Thymus (tissue), 11 donors: ENCODE measurements around the gene PTPA. TPM values are rescaled to one million over a fixed set of nuclear protein-coding genes. Genes with fewer than 3 reads are reported as not detected.
A peak's percentile ranks its signal among the peaks of the same experiment; 100 is the strongest.
"Not testable (repeated sequence)": the region's sequence is repeated elsewhere in the genome, so short reads cannot be mapped to it uniquely, and the experiment has no call there.

Source experiments
- DNase-seq, 9 donors: peaks; one replicate each; pipeline ENCODE4 v3.0.0-alpha.2; 2013; ENCODE audit warnings: low spot score in 9 of 9, low read depth in 6 of 9, missing footprints in 1 of 9
- H3K27ac ChIP-seq, 2 donors: one replicate each; pipeline ENCODE4 v1.5.1; 2013; ENCODE audit warnings: control low read depth in 1 of 2, low read depth in 1 of 2, low read length in 1 of 2, mild to moderate bottlenecking in 1 of 2, moderate library complexity in 1 of 2
- H3K27me3 ChIP-seq, 2 donors: one replicate each; pipeline ENCODE4 v1.5.1; 2013; ENCODE audit warnings: low read length in 1 of 2; ENCODE audit not compliant: control insufficient read depth in 2 of 2, insufficient read depth in 1 of 2
- H3K36me3 ChIP-seq, 2 donors: one replicate each; pipeline ENCODE4 v1.5.1; 2013; ENCODE audit warnings: low read length in 1 of 2, mild to moderate bottlenecking in 1 of 2, moderate library complexity in 1 of 2; ENCODE audit not compliant: control insufficient read depth in 2 of 2, insufficient read depth in 2 of 2
- H3K4me1 ChIP-seq, 2 donors: one replicate each; pipeline ENCODE4 v1.5.1; 2013; ENCODE audit warnings: low read length in 2 of 2; ENCODE audit not compliant: control insufficient read depth in 2 of 2, insufficient read depth in 2 of 2
- H3K4me3 ChIP-seq, 2 donors: one replicate each; pipeline ENCODE4 v1.5.1; 2013; ENCODE audit warnings: low read length in 2 of 2, control low read depth in 1 of 2, mild to moderate bottlenecking in 1 of 2
- H3K9me3 ChIP-seq, 2 donors: one replicate each; pipeline ENCODE4 v1.5.1; 2013; ENCODE audit warnings: low read length in 1 of 2, mild to moderate bottlenecking in 1 of 2; ENCODE audit not compliant: control insufficient read depth in 2 of 2, insufficient read depth in 1 of 2
- WGBS: extraction: QIAGEN DNeasy Blood & Tissue Kit; methylation state at CpG from one replicate; pipeline ENCODE4 v1.1.7; 2013; 5-methylcytosine and 5-hydroxymethylcytosine counted together
- polyA plus RNA-seq: library from polyadenylated mRNA; stranded (reverse); fragments of 200-250 nt; gene quantifications from one replicate; pipeline ENCODE4 v1.2.3, GENCODE V29; 2013
- total RNA-seq: library from RNA; stranded (reverse); fragments of 120-200 nt; gene quantifications from one replicate; pipeline ENCODE4 v1.2.4, GENCODE V29; 2013
- donor health status: healthy.

PTPA gene
- total and polyA plus RNA-seq, 2 donors = 68.3 to 70.1 TPM

- H3K36me3 ChIP-seq = peaks cover 51 to 65% of the 10 kb centered on the region in 2 donors
- 95% methylated on average over 3 of the region's 3 CpGs for WGBS
- H3K4me3 ChIP-seq = no peak overlapping the region
- no peak for DNase-seq
- no peaks in the 10 kb centered on the region for H3K9me3 ChIP-seq
- no peak overlapping the region for H3K27ac ChIP-seq
- no peaks in the 10 kb centered on the region for H3K4me1 ChIP-seq
- no peaks in the 10 kb centered on the region for H3K27me3 ChIP-seq
These were observed 13.4 kb downstream of the PTPA start for GRCh38 chr9:129124506-129125069.

GRCh38 chr9:129125478-129125877 is 14.3 kb downstream of the PTPA start:
- Histone ChIP-seq H3K9me3 (no peaks in the 10 kb centered on the region), H3K4me1 (no peaks in the 10 kb centered on the region), H3K27me3 (no peaks in the 10 kb centered on the region), H3K27ac (no peak overlapping the region), H3K36me3 (peaks cover 49 to 71% of the 10 kb centered on the region in 2 donors), H3K4me3 (no peak overlapping the region)
- 97% methylated on average over 8 of the region's 8 CpGs for WGBS
- DNase-seq = no peak

GRCh38 chr9:129126749-129127618 is 15.8 kb downstream of the PTPA start:
- H3K4me1 ChIP-seq = peaks cover 0 to 9% of the 10 kb centered on the region in 2 donors
- no peaks in the 10 kb centered on the region for H3K9me3 ChIP-seq
- H3K36me3 ChIP-seq = peaks cover 36 to 64% of the 10 kb centered on the region in 2 donors
- H3K27me3 ChIP-seq = no peaks in the 10 kb centered on the region
- DNase-seq = no peak
- no peak overlapping the region for H3K27ac ChIP-seq
- H3K4me3 ChIP-seq = no peak overlapping the region
- 91% methylated on average over 10 of the region's 10 CpGs for WGBS

GRCh38 chr9:129128689-129129088 is 17.5 kb downstream of the PTPA start:
- Histone ChIP-seq H3K9me3 (no peaks in the 10 kb centered on the region), H3K36me3 (peaks cover 38 to 69% of the 10 kb centered on the region in 2 donors), H3K27me3 (no peaks in the 10 kb centered on the region), H3K4me1 (peaks cover 0 to 12% of the 10 kb centered on the region in 2 donors), H3K27ac (no peak overlapping the region), H3K4me3 (no peak overlapping the region)
- no peak for DNase-seq
- WGBS = 98% methylated on average over 5 of the region's 5 CpGs

GRCh38 chr9:129130271-129130670 is 19.1 kb downstream of the PTPA start:
- not testable (repeated sequence) for H3K27me3 ChIP-seq
- WGBS = 96% methylated on average over 7 of the region's 7 CpGs

GRCh38 chr9:129130791-129131190 is 19.6 kb downstream of the PTPA start:
- H3K9me3 ChIP-seq = no peaks in the 10 kb centered on the region
- H3K4me1 ChIP-seq = peaks cover 0 to 12% of the 10 kb centered on the region in 2 donors
- no peak for DNase-seq
- no peak overlapping the region for H3K4me3 ChIP-seq
- peaks cover 35 to 67% of the 10 kb centered on the region in 2 donors for H3K36me3 ChIP-seq
- no peak overlapping the region for H3K27ac ChIP-seq
- WGBS = 65% methylated on average over 3 of the region's 3 CpGs
- no peaks in the 10 kb centered on the region for H3K27me3 ChIP-seq

More at GRCh38 chr9:129130271-129130670, 19.1 kb downstream of the PTPA start:
- H3K27ac ChIP-seq, H3K4me3 ChIP-seq, DNase-seq, H3K9me3 ChIP-seq: not testable (repeated sequence)
- peaks cover 0 to 12% of the 10 kb centered on the region in 2 donors for H3K4me1 ChIP-seq
- H3K36me3 ChIP-seq = peaks cover 31 to 66% of the 10 kb centered on the region in 2 donors

GRCh38 chr9:129131300-129132145 is 20.3 kb downstream of the PTPA start:
- Histone ChIP-seq H3K36me3 (peaks cover 39 to 65% of the 10 kb centered on the region in 2 donors), H3K27ac (peak overlapping the region in 1 of 2 donors; percentile 63), H3K27me3 (no peaks in the 10 kb centered on the region), H3K4me3 (no peak overlapping the region), H3K9me3 (no peaks in the 10 kb centered on the region), H3K4me1 (peaks cover 0 to 12% of the 10 kb centered on the region in 2 donors)
- 56% methylated on average over 13 of the region's 13 CpGs for WGBS
- DNase-seq = peak in 8 of 9 donors; percentile 55 to 90 (median 78)

DNA sequence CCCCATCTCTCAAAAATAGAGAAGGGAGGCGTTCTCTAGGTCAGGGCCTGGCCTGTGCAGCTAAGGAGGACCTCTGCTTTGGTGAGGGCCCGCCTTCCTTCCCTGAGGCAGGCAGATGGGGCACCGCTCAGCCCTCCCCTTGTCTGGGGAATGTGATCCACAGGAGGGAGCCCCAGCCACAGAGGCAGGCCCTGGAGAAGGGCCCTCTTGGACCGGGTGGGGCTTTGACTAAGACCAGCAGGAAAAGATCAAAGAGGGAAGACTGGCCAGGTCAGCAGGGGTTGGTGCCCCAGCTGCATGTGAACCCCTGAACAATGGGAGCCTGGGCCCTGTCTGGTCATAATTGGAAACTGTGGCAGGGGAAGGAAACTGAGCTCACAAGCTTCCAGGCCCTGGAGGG is 21.9 kb downstream of the PTPA start:
- Histone ChIP-seq H3K9me3 (no peaks in the 10 kb centered on the region), H3K4me1 (peaks cover 0 to 12% of the 10 kb centered on the region in 2 donors), H3K4me3 (no peak overlapping the region), H3K27ac (no peak overlapping the region), H3K27me3 (no peaks in the 10 kb centered on the region), H3K36me3 (peaks cover 44 to 68% of the 10 kb centered on the region in 2 donors)
- 96% methylated on average over 4 of the region's 4 CpGs for WGBS
- no peak for DNase-seq
